A549 (cell line): ENCODE results near the gene FRMD3.

Experiments used
- EP300 ChIP-seq, 2 experiments: fragments of >200 bp; sonication (Bioruptor Twin); formaldehyde crosslinking; IDR thresholded peaks; 2 replicates in 1 of 2; 3 replicates in 1 of 2; pipeline ENCODE4 v1.6.1; 2016 to 2017
- JUN ChIP-seq, 2 experiments: fragments of >200 bp; sonication (Bioruptor Twin); formaldehyde crosslinking; IDR thresholded peaks; 2 replicates in 1 of 2; 3 replicates in 1 of 2; pipeline ENCODE4 v1.6.1; 2016 to 2017
- NPAS2 ChIP-seq: fragments of 250-450 bp; sonication (Bioruptor Pico); IDR thresholded peaks from 2 replicates; pipeline ENCODE4 v1.8.0; 2022; ENCODE audit warnings: mild to moderate bottlenecking, moderate library complexity, borderline replicate concordance
- POLR2A ChIP-seq: IDR thresholded peaks from 2 replicates; pipeline ENCODE4 v1.6.1; 2012; ENCODE audit warnings: mild to moderate bottlenecking, low read length

- no peak for TF ChIP-seq NPAS2
- no peak for TF ChIP-seq POLR2A
- TF ChIP-seq JUN (IDR thresholded peaks at IDR 0.05): no peak
- no peak for TF ChIP-seq EP300 (IDR thresholded peaks at IDR 0.05)
Measured at GRCh38 chr9:83307066-83307724, 231.0 kb downstream of the FRMD3 start.
